ENCODE results near the gene HOXA7. TPM values are rescaled to one million over a fixed set of nuclear protein-coding genes. Genes with fewer than 3 reads are reported as not detected.
A peak's percentile ranks its signal among the peaks of the same experiment; 100 is the strongest.

The HOXA7 gene
- total and polyA plus RNA-seq, 2 of the 8 experiments (the other 6 are each of a cell fraction or from before 2014, with no cell fraction given): 0.03 TPM; not detected in 1

- peak; percentile 67 for TF ChIP-seq EZH2 (IDR thresholded peaks at IDR 0.05; ENCODE audit: low read depth, low read length, severe bottlenecking)
- no peak for TF ChIP-seq HDAC6 (IDR thresholded peaks at IDR 0.05; ENCODE audit: low read depth, low read length)
- TF ChIP-seq TCF12 (IDR thresholded peaks at IDR 0.05; ENCODE audit: low read depth, low read length): no peak
- no peak for TF ChIP-seq CTCF (IDR thresholded peaks at IDR 0.05; ENCODE audit: control extremely low read depth in 1 of 3, insufficient read depth in 1 of 3, low read depth in 1 of 3, low read length in 3 of 3)
Observed at GRCh38 chr7:27177795-27178320, 21.4 kb upstream of the HOXA7 start (continued).

Data from H1 (cell line).